GM19240 (cell line): Measurements from ENCODE around the gene SECTM1.

Source experiments
- DNase-seq: peaks from one replicate; pipeline ENCODE4 v3.0.0; 2011; ENCODE audit warnings: low spot score; ENCODE audit not compliant: insufficient read length

SECTM1 gene

DNA sequence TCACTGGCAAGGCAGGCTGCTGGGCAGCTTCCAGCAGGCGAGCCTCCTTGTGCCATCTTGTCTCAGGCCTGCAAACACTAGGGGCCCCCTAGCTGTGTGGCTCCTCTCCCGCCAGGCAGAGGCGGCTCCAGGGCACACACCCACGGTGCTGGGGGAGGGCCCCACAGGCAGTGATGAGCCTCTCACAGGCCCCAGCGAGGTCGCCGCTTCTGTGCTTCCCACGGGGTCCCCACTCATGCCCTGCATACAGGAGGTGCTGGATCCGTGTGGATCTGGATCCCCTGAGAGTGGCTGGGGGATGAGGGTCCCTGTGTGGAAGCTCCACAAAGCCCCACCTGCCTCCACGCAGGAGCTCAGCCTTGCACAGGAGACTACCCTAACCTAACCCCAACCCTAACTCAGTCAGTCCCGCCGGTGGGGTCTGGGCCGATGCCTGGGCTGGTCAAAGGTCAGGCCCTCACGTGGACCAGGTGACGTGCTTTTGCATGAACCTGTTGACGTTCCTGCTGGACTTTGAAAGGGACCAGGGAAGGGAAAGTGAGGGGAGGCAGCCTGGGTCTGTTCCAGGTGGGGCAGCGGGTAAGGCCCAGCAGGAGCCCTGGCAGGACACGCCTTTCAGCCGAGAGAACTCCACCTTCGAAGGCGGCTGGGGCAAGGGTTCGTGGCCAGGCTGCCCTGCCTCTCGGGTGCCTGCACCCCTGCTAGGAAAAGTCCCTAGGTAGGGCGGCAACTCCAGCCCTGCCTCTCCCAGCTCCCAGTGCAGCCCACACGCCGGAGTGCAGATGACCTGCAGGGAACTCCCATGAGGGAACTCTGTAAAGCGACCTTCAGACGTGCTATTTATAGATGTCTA is 5.2 kb downstream of the SECTM1 start:
- DNase-seq: no peak

DNA sequence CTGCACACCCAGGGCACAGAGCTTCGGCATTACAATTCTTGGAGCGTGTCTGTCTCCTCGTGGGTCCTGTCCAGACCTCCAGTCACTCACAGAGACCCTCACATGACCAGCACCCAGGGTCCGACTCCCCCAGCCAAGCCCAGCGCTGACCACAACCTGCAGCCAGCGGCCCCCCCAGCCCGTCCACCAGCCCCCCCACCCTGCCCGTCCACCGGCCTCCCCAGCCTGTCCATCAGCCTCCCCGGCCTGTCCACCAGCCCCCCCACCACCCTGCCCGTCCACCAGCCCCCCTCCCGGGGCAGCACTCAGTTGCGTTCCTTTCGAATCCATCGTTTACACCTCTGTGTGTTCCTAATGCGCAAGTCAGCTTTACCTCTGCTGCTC is 5.8 kb downstream of the SECTM1 start:
- no peak for DNase-seq

DNA sequence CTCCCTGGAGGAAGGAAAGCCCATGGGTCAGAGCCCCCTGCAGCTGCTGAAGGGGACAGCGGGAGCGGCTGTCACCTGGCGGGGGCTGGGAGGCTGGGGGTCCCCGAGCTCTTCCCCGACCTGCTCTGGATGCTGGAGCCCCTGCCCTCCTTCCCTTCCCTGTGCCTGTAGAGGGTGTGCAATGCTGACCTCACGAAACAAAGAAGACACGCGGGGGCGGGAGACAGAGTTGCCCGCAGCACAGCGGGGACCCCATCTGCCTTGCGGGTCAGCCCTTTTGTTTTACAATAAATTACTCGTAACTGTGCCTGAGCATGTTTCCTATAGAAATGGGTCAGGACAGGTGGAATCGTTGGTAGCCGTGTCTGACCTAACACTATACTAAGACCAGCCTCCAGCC is 6.3 kb downstream of the SECTM1 start:
- DNase-seq: no peak

DNA sequence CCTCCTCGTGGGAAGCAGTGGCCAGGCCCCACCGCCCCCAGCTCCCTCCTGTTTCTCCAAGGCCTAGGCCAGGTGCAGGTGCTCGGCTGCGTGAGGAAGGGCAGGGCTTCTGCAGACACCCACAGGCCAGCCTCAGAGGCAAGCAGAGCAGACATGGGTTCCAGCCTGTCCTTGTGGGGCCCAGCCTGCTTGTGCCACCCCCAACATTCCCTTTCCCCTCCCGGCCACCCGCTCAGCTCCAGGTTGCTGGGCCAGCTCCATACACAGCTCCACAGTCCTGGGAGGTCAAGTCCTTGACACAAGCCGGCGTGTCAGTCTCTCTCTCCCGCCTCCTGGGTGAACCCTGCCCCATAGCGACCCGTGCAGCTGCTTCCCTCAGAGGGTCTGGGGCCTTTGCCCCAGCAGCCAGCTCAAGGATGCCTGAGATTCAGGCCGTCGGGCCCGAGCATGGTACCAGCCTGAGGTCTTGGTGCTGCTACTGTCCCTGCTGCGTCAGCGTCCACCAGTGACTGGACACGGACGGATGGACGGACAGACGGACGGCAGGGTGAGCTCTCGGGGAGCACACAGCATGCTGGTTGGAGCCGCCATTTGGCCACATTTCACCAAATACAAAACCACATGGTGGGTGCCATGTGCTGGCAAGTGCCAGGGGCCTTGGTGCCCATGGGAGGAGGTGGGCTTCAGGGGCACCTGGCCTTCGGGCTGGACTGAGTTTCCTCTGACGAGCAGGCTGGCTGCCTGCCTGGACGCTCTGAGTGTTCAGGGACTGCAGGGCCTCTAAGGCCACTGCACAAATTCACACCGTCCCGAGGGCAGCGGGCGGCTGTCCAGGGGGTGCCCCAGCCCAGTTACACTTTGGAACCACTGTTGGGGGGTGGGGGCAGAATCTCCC is 8.0 kb downstream of the SECTM1 start:
- no peak for DNase-seq

DNA sequence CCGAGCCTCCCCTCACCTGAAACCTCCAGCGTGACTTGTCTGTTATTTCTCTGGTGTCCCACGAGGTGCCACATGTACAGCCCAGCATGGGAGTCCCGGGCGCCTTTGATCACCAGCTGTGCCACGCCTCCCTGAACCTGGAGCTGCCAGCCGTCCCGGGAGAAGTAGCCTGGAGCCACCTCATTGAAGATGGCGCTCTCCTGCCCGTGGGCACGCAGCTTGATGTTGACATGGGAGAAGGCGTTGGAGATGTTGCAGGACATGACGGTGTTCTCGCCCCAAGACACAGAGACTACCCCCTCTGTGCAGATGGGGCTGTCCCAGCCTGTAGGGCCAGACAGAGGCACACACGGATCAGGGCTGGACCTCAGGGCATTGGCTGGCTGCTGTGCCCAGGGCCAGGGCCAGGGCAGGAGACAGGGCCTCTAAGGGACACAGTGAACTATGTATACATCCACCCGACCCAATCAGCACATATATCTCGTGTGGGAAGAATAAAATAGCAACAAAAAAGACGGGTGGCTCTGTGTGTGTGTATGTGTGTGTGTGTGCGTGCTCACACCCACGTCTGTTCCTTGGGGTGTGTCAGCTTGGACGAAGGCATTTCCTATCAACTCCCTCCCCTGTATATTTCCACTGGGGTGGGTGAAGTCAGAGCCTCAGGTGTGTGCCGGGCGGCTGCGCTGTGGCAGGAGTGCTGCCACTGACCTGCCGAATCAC is 8.8 kb downstream of the SECTM1 start:
- DNase-seq: no peak

DNA sequence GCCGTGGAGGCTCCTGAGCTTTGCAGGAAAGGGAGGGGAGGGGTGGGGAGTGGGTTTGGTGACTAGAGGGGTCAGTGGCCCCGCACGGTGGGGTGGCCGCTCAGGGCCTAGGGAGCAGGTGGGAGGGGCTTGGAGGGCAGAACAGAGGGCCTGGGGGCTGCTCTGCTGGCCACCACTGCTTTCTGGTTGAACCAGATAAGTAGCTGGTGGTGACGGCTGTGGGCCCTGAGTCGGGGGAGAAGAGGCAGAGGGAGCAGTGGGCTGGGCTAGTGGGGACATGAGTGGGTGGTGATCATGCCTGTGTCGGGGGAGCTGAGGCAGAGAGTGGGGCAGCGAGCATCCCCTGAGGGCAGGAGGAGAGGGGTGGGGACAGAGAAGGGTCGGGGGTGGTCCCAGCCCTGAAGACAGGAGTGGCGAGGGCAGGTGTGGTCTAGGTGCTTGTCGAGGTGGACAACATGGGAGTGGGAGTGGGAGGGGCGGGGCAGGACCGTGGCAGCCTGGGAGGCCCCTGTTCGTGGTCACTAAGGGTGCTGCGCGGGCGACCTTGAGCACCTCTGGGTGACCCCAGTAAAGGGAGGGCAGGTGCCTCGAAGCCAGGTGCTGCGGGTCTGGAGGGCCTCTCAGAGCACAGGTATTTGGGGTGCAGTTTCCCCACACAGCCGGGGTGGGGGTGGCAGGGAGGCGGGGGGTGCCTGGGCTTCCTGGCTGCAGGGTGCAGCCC is 9.9 kb downstream of the SECTM1 start:
- DNase-seq: no peak

DNA sequence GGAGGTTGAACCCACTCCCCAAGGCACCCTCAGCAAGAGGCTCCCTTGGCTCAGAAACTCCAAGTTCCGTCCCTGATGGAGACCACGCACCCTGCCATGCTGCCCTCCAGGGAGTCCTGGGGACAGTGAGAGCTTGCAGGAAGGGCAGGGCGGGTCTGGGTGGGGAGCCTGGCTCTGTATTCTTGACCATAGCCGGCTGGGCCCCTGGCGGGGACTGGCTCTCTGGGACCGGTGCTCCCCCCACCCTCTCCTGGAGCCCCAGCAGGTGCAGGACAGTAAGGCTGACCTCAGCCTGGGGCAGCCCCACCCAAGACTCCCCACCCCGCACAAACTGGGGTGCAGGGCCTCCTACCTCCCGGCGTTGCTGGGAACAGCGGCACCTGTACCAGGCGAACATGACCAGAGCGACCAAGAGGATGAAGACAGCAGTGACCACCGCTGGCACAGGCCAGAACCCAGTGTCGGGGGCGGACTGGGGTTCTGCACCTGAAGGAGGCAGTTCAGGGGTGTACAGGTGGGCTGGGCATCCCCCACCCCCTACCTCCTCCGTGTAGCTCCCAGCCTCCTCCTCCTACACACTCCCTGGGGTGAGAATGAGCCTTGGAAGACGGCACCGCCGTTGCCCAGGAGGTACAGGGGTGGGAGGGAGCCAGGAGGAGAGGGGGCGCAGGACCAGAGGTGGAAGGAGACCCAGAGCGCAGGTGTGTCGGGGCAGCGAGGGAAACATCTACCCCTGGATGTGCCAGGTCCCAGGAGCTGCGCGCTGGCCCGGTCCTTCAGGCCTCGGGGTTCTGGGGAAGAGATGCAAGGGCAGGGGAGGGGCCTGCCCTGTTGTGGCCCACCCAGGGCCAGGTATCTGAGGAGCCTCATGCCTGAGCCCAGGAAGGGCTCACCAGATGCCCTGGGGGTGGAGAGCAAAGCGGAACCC is 10.8 kb downstream of the SECTM1 start:
- no peak for DNase-seq

DNA sequence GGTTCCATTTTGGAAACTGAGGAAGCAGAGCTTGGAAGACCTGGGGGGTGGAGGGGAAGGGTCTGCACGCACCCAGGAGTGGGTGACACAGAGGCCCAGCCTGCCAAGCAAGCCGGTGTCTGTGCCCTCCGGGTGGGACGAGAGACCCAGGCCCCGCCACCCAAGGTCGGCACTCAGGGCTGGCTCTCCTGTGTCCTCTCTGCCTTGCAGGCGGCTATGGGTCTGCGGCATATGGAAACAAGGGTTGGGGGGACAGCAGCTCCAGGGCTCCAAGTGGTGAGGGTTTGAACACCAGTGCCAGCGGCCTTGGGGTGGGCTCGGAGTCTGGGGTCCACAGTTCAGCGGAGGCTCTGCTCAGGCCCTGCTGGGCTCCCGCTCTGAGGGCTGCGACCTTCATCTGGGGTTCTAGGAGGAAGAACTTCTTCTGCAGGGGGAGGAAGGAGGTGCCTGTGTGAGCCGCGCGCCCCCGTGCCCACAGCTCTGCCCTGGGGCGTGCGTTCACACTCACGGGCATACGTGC is 11.6 kb downstream of the SECTM1 start:
- DNase-seq: no peak

DNA sequence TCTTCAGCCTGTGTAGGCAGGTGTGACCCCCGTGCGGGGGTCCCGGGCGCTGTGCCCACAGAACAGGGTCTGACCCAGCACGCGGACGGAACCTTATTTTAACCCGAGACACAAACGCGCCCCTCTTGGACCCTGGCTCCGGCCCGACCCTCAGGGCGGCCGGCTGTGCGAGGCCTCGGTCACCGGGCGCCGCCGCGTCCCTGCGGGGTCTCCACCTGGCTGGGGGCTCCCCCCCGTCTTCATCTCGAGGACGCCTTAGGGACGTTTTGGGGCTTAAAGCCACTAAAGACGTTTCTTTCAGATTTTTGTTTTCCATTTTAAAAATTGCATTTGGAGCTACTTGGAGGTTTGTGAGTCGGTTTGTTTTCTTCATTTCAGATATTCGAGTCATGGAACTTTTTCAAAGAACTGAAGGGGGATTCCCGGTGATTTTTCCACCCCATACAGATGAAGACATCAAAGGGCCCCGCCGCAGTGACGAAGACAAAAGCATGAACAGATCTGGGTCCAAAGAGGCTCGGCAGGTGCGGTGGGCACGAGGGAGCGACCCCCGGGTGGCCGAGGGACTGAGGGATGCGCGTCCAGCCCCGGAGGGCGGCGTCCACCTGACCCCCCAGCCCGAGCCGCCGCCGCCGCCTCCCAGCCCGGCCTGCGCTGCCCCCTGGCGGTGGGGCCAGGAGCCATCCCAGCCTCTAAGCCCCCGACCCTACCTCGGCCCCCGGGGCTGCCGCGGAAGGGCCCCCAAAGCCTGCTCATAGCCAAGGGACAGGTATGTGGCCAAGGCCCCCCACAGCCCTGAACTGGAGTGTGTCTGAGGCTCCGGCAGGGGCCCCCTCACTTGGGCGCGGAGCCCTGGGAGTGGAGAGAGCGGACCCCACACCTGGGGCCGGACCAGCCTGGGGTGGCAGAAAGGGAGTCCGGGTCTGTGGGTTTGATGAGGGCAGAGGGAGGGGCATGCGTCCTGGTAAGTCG is 12.3 kb downstream of the SECTM1 start:
- DNase-seq: no peak

DNA sequence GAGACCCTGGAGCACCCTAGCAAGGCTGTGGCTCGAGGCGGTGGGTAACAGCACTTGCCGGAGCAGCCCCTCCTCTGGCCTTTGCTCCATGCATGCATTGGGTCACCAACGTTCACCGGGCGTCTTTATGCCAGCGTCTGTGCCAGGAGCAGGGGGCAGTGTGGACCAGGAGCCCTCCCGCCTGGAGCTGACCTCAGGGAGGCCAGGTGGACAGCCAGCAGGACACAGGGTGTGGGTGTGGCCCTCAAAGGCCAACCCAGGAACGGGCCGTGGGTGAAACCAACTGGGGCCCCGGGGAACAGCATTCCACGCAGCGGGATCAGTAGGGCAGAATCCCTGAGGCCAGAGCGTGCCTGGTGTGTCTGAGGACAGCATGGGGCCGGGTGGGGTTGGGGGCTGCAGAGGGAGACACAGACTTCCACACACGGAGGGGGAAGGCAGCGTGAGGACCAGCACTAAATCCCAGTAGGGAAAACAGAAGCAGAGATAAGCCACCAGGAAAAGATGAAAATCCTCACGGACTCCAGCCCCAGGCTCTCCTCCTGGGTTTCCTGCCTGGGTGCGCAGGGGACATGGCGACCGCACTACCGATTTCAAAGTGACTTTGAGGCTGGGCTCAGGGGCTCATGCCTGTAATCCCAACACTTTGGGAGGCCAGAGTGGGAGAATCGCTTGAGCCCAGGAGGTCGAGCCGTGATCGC is 13.3 kb downstream of the SECTM1 start:
- no peak for DNase-seq

DNA sequence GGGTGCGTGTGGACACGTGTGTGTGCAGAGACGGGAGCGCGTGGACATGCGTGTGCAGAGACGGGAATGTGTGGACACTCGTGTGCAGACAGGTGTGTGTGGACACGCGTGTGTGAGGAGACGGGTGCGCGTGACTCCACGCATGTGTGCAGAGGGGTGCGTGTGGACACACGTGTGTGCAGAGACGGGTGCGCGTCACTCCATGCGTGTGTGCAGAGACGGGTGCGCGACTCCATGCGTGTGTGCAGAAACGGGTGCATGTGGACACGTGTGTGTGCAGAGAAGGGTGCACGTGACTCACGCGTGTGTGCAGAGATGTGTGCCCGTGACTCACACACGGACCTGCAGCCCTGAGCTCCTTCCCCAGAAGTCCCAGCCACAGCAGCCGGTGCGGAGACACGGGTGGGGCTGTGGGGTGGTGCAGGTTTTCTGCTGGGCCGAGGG is 13.9 kb downstream of the SECTM1 start:
- DNase-seq: no peak

DNA sequence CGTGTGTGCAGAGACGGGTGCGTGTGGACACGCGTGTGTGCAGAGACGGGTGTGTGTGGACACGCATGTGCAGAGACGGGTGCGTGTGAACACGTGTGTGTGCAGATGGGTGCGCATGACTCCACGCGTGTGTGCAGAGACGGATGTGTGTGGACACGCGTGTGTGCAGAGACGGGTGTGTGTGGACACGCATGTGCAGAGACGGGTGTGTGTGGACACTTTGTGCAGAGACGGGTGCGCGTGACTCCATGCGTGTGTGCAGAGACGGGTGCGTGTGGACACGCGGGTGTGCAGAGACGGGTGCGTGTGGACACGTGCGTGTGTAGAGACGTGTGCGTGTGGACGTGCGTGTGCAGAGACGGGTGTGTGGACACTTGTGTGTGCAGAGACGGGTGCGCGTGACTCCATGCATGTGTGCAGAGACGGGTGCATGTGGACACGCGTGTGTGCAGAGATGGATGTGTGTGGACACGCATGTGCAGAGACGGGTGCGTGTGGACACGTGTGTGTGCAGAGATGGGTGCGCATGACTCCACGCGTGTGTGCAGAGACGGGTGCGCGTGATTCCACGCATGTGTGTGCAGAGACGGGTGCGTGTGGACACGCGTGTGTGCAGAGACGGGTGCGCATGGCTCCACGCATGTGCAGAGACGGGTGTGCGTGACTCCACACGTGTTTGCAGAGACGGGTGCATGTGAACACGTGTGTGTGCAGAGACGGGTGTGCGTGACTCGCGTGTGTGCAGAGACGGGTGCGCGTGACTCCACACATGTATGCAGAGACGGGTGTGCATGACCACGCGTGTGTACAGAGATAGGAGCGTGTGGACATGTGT is 14.6 kb downstream of the SECTM1 start:
- no peak for DNase-seq

DNA sequence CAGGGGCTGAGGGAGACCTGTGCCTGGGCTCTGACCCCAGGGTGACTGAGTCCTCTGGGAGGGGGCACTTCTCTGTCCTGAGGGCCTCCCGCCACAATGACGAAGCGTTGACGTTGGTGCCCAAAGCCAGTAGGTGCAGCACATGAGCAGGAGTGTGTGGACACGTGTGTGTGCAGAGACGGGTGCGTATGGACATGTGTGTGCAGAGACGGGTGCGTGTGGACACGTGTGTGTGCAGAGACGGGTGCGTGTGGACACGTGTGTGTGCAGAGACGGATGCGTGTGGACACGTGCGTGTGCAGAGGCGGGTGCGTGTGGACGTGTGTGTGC is 15.4 kb downstream of the SECTM1 start:
- DNase-seq: no peak

DNA sequence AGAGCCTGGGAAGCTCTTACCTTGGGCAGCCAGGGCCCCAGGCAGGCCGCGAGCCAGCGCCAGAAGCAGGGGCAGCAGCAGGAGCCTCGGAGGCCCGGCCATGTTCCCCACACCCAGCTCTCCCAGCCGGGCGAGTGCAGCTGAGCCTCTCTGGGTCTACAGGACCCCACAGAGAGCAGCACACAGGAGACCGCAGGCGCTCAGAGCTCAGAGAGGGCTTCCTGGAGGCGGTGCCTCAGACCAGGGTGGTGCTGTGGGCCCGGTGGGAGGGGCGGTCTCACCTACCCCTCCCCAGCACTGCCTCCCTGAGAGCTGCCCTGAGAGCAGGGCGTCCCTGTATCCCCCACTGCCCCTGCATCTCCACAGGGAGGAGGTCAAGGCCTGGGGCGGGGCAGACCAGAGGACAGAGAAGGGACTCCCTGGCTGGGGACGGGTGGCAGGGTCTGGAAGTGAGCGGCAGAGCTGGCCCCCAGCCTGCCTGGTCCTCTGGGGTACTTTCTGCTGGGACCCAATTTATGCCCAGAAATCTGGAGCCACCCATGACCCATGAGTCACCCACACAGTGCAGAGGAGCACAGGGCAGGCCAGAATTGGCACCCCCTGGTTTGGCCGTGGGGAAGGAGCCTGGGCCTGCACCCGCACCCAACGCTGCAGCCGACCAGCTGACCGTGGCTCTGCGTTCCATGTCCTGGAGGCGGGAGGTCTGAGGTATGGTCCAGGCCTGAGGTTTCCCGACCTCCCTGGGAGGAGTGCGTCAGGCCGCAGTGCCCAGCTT is 16.0 kb downstream of the SECTM1 start, which contains the start of gene CD7:
TSS of gene CD7 (minus strand) at position 215 of the 775 bp plus-strand sequence. CDS start at position 102, 113 bp downstream.
- DNase-seq: no peak

DNA sequence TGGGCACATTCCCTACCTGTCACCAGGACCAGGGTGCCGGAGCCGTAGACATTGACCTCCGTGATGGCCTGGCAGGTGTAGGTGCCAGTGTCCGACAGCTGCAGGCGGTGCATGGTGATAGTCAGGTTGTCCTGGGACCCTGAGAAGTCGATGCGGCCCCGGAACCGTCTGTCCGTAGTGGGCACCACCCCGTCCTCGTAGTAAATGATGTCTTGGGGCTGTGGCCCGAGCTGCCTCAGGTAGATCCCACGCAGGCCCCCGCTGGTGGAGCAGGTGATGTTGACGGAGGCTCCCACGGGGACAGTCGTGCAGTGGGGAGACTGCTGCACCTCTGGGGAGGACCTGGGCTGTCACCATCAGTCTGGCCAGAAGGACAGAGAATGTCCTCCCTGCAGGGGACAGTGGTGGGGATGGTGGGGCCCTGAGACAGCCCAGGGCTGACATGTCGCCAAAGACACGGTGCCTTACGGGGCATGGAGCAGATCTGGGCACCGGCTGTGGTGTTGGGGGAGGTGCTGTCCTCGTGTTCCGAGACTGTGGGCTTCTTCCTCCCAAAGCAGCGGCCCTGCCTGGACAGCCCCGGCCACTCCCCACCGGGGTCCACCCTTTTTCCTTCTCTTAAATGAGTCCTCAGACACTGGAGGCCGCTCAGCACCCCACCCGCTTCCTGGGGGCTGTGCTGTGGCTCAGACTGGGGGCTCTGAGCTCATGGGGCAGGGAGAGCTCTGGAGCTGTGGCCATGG is 16.7 kb downstream of the SECTM1 start:
- no peak for DNase-seq
